B cell (primary cell): ENCODE results near the gene YIPF4.

Experiments
- CTCF ChIP-seq: fragments of 200-600 bp; IDR thresholded peaks from one replicate; pipeline ENCODE4 v1.8.0; 2022; ENCODE audit warnings: antibody characterized with exemption, mild to moderate bottlenecking
- EZH2 ChIP-seq: IDR thresholded peaks from 2 replicates; pipeline ENCODE4 v1.6.1; 2012; ENCODE audit warnings: borderline replicate concordance, low read depth, mild to moderate bottlenecking, moderate library complexity, low read length; ENCODE audit not compliant: insufficient read depth, poor library complexity, severe bottlenecking

- TF ChIP-seq CTCF (no peak), EZH2 (no peak)
Observed at GRCh38 chr2:32260376-32260775, 17.3 kb upstream of the YIPF4 start.
